ENCODE measurements around the gene RAB3IL1. TPM values are rescaled to one million over a fixed set of nuclear protein-coding genes. Genes with fewer than 3 reads are reported as not detected.
A peak's percentile ranks its signal among the peaks of the same experiment; 100 is the strongest.

RAB3IL1 gene
- total RNA-seq, 1 donor, result 15.9 TPM

DNA sequence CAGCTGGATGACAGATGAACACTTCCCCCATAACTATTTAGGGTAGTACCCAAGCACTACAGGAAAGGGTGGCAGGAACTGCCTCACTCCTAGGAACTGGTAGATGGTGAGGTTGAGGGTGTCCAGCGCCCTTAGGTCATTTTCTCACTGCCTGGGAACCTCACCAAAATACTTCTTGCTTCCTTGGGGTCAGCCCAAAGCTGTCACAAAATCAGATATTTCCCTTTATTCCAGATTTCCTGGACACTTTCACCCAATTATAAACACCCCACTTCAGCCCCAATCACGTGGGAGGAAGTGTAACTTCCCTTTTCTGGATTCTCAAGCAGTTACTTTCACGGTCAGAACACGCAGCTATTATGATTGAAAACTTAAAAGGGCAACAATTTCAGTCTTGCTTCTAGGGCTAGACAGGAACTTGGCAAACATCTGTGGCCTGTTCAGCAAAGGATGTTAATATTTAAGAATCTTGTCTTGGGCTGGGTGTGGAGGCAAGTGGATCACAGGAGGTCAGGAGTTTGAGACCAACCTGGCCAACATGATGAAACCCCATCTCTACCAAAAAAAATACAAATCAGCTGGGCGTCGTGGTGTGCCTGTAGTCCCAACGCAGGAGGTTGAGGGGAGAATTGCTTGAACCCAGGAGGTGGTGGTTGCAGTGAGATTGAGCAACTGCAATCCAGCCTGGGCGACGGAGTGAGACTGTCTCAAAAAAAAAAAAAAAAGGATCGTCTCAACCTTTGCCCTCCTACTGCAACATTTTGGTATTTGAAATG, 46.1 kb upstream of the RAB3IL1 start:
- Histone ChIP-seq H3K79me2 (ENCODE audit: insufficient read depth, low read length) (peaks cover 34% of the 10 kb centered on the region), H3K27me3 (ENCODE audit: insufficient read depth, low read length) (no peaks in the 10 kb centered on the region), H3K27ac (ENCODE audit: low read depth, low read length) (peak overlapping the region; percentile 32), H2AFZ (ENCODE audit: low read length) (no peak overlapping the region), H3K4me1 (ENCODE audit: insufficient read depth, low read length) (peaks cover 34% of the 10 kb centered on the region), H3K9me3 (ENCODE audit: low read depth, low read length) (no peaks in the 10 kb centered on the region), H3K4me3 (ENCODE audit: insufficient read depth, low read length) (no peak overlapping the region), H4K20me1 (ENCODE audit: insufficient read depth, low read length) (peaks cover 39% of the 10 kb centered on the region), H3K4me2 (ENCODE audit: insufficient read depth, low read length) (peak overlapping the region; percentile 93), H3K36me3 (ENCODE audit: insufficient read depth, low read length) (peaks cover 27% of the 10 kb centered on the region)
- TF ChIP-seq, protein P1, sequence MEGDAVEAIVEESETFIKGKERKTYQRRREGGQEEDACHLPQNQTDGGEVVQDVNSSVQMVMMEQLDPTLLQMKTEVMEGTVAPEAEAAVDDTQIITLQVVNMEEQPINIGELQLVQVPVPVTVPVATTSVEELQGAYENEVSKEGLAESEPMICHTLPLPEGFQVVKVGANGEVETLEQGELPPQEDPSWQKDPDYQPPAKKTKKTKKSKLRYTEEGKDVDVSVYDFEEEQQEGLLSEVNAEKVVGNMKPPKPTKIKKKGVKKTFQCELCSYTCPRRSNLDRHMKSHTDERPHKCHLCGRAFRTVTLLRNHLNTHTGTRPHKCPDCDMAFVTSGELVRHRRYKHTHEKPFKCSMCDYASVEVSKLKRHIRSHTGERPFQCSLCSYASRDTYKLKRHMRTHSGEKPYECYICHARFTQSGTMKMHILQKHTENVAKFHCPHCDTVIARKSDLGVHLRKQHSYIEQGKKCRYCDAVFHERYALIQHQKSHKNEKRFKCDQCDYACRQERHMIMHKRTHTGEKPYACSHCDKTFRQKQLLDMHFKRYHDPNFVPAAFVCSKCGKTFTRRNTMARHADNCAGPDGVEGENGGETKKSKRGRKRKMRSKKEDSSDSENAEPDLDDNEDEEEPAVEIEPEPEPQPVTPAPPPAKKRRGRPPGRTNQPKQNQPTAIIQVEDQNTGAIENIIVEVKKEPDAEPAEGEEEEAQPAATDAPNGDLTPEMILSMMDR (IDR thresholded peaks at IDR 0.05; ENCODE audit: extremely low read depth, low read depth, low read length), result no peak
- DNase-seq (ENCODE audit: insufficient read length, low spot score, missing footprints), result no peak

DNA sequence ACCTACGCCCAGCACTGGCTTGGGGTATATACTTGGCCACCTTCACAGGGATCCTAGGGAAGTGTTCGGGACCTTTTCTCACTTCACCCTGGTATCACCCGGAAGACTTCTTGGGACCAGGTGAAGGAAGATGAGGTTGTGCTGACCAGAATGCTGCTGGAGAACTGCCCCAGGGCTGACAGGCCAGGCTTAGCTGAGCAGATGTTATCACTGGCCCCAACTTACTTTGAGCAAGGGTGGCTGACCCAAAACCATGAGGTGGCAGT, 45.6 kb upstream of the RAB3IL1 start:
- Histone ChIP-seq H3K4me2 (ENCODE audit: insufficient read depth, low read length) (no peak overlapping the region), H3K27ac (ENCODE audit: low read depth, low read length) (peak overlapping the region; percentile 32), H4K20me1 (ENCODE audit: insufficient read depth, low read length) (peaks cover 39% of the 10 kb centered on the region)

DNA sequence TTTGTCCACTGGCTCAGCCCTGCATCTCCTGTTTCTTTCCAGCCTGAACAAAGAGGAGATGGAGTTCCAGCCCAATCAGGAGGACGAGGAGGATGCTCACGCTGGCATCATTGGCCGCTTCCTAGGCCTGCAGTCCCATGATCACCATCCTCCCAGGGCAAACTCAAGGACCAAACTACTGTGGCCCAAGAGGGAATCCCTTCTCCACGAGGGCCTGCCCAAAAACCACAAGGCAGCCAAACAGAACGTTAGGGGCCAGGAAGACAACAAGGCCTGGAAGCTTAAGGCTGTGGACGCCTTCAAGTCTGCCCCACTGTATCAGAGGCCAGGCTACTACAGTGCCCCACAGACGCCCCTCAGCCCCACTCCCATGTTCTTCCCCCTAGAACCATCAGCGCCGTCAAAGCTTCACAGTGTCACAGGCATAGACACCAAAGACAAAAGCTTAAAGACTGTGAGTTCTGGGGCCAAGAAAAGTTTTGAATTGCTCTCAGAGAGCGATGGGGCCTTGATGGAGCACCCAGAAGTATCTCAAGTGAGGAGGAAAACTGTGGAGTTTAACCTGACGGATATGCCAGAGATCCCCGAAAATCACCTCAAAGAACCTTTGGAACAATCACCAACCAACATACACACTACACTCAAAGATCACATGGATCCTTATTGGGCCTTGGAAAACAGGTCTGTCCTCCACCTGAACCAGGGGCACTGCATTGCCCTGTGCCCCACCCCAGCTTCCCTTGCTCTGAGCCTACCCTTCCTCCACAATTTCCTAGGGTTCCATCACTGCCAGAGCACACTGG, 45.0 kb upstream of the RAB3IL1 start:
- no peak for DNase-seq (ENCODE audit: insufficient read length, low spot score, missing footprints)
- Histone ChIP-seq H4K20me1 (ENCODE audit: insufficient read depth, low read length) (peaks cover 39% of the 10 kb centered on the region), H3K27ac (ENCODE audit: low read depth, low read length) (peak overlapping the region; percentile 32), H3K27me3 (ENCODE audit: insufficient read depth, low read length) (no peaks in the 10 kb centered on the region), H3K4me2 (ENCODE audit: insufficient read depth, low read length) (no peak overlapping the region), H3K36me3 (ENCODE audit: insufficient read depth, low read length) (peaks cover 27% of the 10 kb centered on the region), H3K9me3 (ENCODE audit: low read depth, low read length) (no peaks in the 10 kb centered on the region), H3K79me2 (ENCODE audit: insufficient read depth, low read length) (peaks cover 25% of the 10 kb centered on the region), H3K4me1 (ENCODE audit: insufficient read depth, low read length) (peaks cover 30% of the 10 kb centered on the region), H3K4me3 (ENCODE audit: insufficient read depth, low read length) (no peak overlapping the region), H2AFZ (ENCODE audit: low read length) (no peak overlapping the region)
- TF ChIP-seq, protein P1 (IDR thresholded peaks at IDR 0.05; ENCODE audit: extremely low read depth, low read depth, low read length), result no peak

More for the DNA sequence above, 45.6 kb upstream of the RAB3IL1 start:
- Histone ChIP-seq H3K4me1 (ENCODE audit: insufficient read depth, low read length) (peaks cover 30% of the 10 kb centered on the region), H3K9me3 (ENCODE audit: low read depth, low read length) (no peaks in the 10 kb centered on the region), H3K36me3 (ENCODE audit: insufficient read depth, low read length) (peaks cover 27% of the 10 kb centered on the region), H3K4me3 (ENCODE audit: insufficient read depth, low read length) (no peak overlapping the region), H2AFZ (ENCODE audit: low read length) (no peak overlapping the region), H3K27me3 (ENCODE audit: insufficient read depth, low read length) (no peaks in the 10 kb centered on the region), H3K79me2 (ENCODE audit: insufficient read depth, low read length) (peaks cover 29% of the 10 kb centered on the region)
- no peak for DNase-seq (ENCODE audit: insufficient read length, low spot score, missing footprints)
- TF ChIP-seq, protein P1 (IDR thresholded peaks at IDR 0.05; ENCODE audit: extremely low read depth, low read depth, low read length), result no peak

DNA sequence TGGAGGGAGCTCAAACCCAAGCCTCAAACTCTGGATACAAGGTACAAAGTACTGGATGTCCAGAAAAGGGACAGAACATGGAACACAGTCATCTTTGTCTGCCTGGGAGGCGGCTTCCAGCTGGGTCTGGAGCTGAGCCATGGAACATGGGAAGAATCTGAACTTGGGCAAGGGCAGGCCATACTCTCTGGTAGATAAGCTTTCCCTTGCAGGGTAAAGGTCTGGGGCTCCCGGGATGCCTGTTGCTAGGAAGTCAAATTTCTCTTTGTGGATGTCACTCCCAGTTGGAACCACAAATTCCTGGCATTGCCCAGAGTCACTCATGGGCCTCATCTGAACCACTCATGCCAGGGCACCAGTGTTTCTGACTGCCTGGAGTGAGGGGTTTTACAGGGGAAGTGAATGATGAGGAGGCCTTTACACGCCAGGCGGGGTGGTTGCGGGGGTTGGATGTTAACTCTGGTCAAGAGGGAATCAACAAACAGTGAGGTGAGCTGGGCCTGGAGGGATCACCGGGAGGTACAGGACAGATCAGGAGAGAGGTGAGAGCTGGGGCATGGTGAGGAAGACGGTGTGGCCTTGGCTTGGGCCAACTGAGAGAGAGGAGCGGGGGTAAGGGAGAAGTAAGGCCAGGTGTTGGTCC, 44.3 kb upstream of the RAB3IL1 start:
- Histone ChIP-seq H3K4me2 (ENCODE audit: insufficient read depth, low read length) (no peak overlapping the region), H3K4me1 (ENCODE audit: insufficient read depth, low read length) (peaks cover 30% of the 10 kb centered on the region)
- TF ChIP-seq, protein P1 (IDR thresholded peaks at IDR 0.05; ENCODE audit: extremely low read depth, low read depth, low read length), result no peak

More for the DNA sequence above, 44.3 kb upstream of the RAB3IL1 start:
- DNase-seq (ENCODE audit: insufficient read length, low spot score, missing footprints), result peak; percentile 87
- no peak overlapping the region for H3K4me3 ChIP-seq (ENCODE audit: insufficient read depth, low read length)
- peaks cover 36% of the 10 kb centered on the region for H4K20me1 ChIP-seq (ENCODE audit: insufficient read depth, low read length)
- peak overlapping the region; percentile 62 for H3K27ac ChIP-seq (ENCODE audit: low read depth, low read length)
- H3K79me2 ChIP-seq (ENCODE audit: insufficient read depth, low read length), result peaks cover 20% of the 10 kb centered on the region
- no peaks in the 10 kb centered on the region for H3K27me3 ChIP-seq (ENCODE audit: insufficient read depth, low read length)
- peaks cover 29% of the 10 kb centered on the region for H3K36me3 ChIP-seq (ENCODE audit: insufficient read depth, low read length)
- no peak overlapping the region for H2AFZ ChIP-seq (ENCODE audit: low read length)
- no peaks in the 10 kb centered on the region for H3K9me3 ChIP-seq (ENCODE audit: low read depth, low read length)
